Endothelial cell of umbilical vein (primary cell): ENCODE measurements around the gene PARD3B. TPM values are rescaled to one million over a fixed set of nuclear protein-coding genes. Genes with fewer than 3 reads are reported as not detected.

ENCODE experiments used
- BruUV-seq: library from RNA; stranded (reverse); fragments of 400-500 nt; replicated peaks from 2 replicates; lab custom pipeline; 2021; lab: Mats Ljungman, UMichigan
- CTCF ChIA-PET: fragments of 300-600, 350-600 bp; sonication (Branson Sonifier 250); formaldehyde crosslinking; loops from one replicate; lab custom pipeline; 2021; ENCODE audit warnings: antibody characterized with exemption, inconsistent platforms; lab: Charles Lee
- POLR2A ChIA-PET: fragments of 300-600, 350-600 bp; sonication (Branson Sonifier 250); formaldehyde crosslinking; loops from one replicate; lab custom pipeline; 2021; ENCODE audit warnings: antibody characterized with exemption, inconsistent platforms; lab: Charles Lee
- DNase-seq: peaks from one replicate; pipeline ENCODE4 v3.0.0-alpha.2; 2011; ENCODE audit warnings: low read depth, low spot score
- FAIRE-seq: peaks from 2 replicates; lab custom pipeline; 2011; peaks lifted over from hg19 to GRCh38; lab: Jason Lieb, UNC
- H2AFZ ChIP-seq: 2 replicates; pipeline ENCODE4 v1.6.0; 2012; ENCODE audit warnings: low read depth, low read length, control low read depth, inconsistent platforms
- H3K27ac ChIP-seq: 2 replicates; pipeline ENCODE4 v1.5.1; 2011; ENCODE audit warnings: low read depth, mild to moderate bottlenecking, control low read depth, low read length, moderate library complexity; ENCODE audit not compliant: insufficient read depth
- H3K27me3 ChIP-seq, 2 experiments: 2 replicates each; pipeline versions ENCODE4 v1.6.0 to v1.6.1; 2011; ENCODE audit warnings: low read length in 2 of 2, mixed read lengths in 1 of 2; ENCODE audit not compliant: control insufficient read depth in 2 of 2, insufficient read depth in 2 of 2
- H3K36me3 ChIP-seq, 2 experiments: 2 replicates in 1 of 2; 3 replicates in 1 of 2; pipeline ENCODE4 v1.5.1; 2011; ENCODE audit warnings: low read length in 2 of 2, mild to moderate bottlenecking in 1 of 2, moderate library complexity in 1 of 2; ENCODE audit not compliant: control insufficient read depth in 2 of 2, insufficient read depth in 2 of 2; ENCODE audit errors: extremely low read depth in 1 of 2
- H3K4me1 ChIP-seq: 3 replicates; pipeline ENCODE4 v1.5.1; 2011; ENCODE audit warnings: mild to moderate bottlenecking, low read length; ENCODE audit not compliant: control insufficient read depth, insufficient read depth; ENCODE audit errors: extremely low read depth
- H3K4me2 ChIP-seq: 2 replicates; pipeline ENCODE4 v1.6.1; 2011; ENCODE audit warnings: low read length, control low read depth, mixed read lengths; ENCODE audit not compliant: insufficient read depth
- H3K4me3 ChIP-seq, 3 experiments: fragments of 200-600 bp in 1 of 3; sonication (generic), shearing (Covaris generic) in 1 of 3; replicated peaks in 1 of 3; 2 replicates each; pipeline ENCODE4 v1.5.1; 2011 to 2016; ENCODE audit warnings: control low read depth in 3 of 3, low read length in 3 of 3, mild to moderate bottlenecking in 2 of 3, inconsistent platforms in 1 of 3, low read depth in 1 of 3, moderate library complexity in 1 of 3; ENCODE audit not compliant: insufficient read depth in 1 of 3
- H3K79me2 ChIP-seq: 2 replicates; pipeline ENCODE4 v1.6.0; 2012; ENCODE audit warnings: low read length, inconsistent platforms; ENCODE audit not compliant: control insufficient read depth, insufficient read depth
- H3K9ac ChIP-seq: replicated peaks from 2 replicates; pipeline ENCODE3; 2011; ENCODE audit warnings: low read length, control low read depth; ENCODE audit not compliant: insufficient read depth; ENCODE audit errors: extremely low read depth
- H3K9me1 ChIP-seq: replicated peaks from 3 replicates; pipeline ENCODE4 v1.6.0; 2011; ENCODE audit warnings: mild to moderate bottlenecking, low read length; ENCODE audit not compliant: control insufficient read depth, insufficient read depth; ENCODE audit errors: extremely low read depth
- H3K9me3 ChIP-seq: replicated peaks from 2 replicates; pipeline ENCODE4 v1.5.1; 2012; ENCODE audit warnings: low read length, inconsistent platforms; ENCODE audit not compliant: control insufficient read depth, insufficient read depth
- H4K20me1 ChIP-seq: replicated peaks from 2 replicates; pipeline ENCODE3; 2011; ENCODE audit warnings: mild to moderate bottlenecking, low read length; ENCODE audit not compliant: control insufficient read depth, insufficient read depth; ENCODE audit errors: extremely low read depth
- EZH2 ChIP-seq: IDR thresholded peaks from 2 replicates; pipeline ENCODE4 v1.6.1; 2012; ENCODE audit warnings: borderline replicate concordance, low read depth, mild to moderate bottlenecking, moderate library complexity, low read length, inconsistent platforms; ENCODE audit not compliant: severe bottlenecking
- FOS ChIP-seq: IDR thresholded peaks from 2 replicates; pipeline ENCODE4 v1.6.1; 2011; ENCODE audit warnings: mild to moderate bottlenecking, low read length, moderate library complexity, borderline replicate concordance; ENCODE audit not compliant: insufficient read depth
- GATA2 ChIP-seq: IDR thresholded peaks from 2 replicates; pipeline ENCODE4 v1.7.0; 2011; ENCODE audit warnings: low read depth, mild to moderate bottlenecking, moderate library complexity, mixed read lengths, low read length; ENCODE audit not compliant: insufficient read length, insufficient read depth
- JUN ChIP-seq: IDR thresholded peaks from 2 replicates; pipeline ENCODE4 v1.6.1; 2011; ENCODE audit warnings: borderline replicate concordance, low read depth; ENCODE audit not compliant: insufficient read length, insufficient read depth
- MYC ChIP-seq: IDR thresholded peaks from one replicate; pipeline ENCODE4 v1.6.1; 2011; ENCODE audit warnings: mild to moderate bottlenecking, low read depth, low read length
- POLR2A ChIP-seq: IDR thresholded peaks from 2 replicates; pipeline ENCODE4 v1.6.1; 2012; ENCODE audit warnings: low read depth, mild to moderate bottlenecking, control low read depth, low read length
- POLR2AphosphoS5 ChIP-seq: IDR thresholded peaks from 2 replicates; pipeline ENCODE4 v1.6.1; 2012; ENCODE audit warnings: low read depth, mild to moderate bottlenecking, control low read depth, low read length, moderate library complexity; ENCODE audit not compliant: insufficient read depth
- dilution Hi-C: fragments of 300-500 bp; cut with MboI; formaldehyde crosslinking; loops from one replicate; pipeline ENCODE4 v1.15.0; 2019; ENCODE audit warnings: low sequenced_read_pairs; ENCODE audit not compliant: extremely low pct_ligation_motif_present
- intact Hi-C: fragments of 100-400 bp; cut with micrococcal nuclease; formaldehyde crosslinking; loops from one replicate; pipeline ENCODE4 v1.10.0; 2022
- polyA plus RNA-seq, 4 experiments: library from polyadenylated mRNA; depleted of rRNA in 3 of 4; stranded (reverse) in 3 of 4; unstranded in 1 of 4; fragments of >200 nt; gene quantifications; 2 replicates each; pipeline versions ENCODE4 v1.2.1 to v1.2.3, GENCODE V29; 2011 to 2012; ENCODE audit warnings: missing spikeins in 1 of 4
- total RNA-seq: library from RNA; stranded (reverse); gene quantifications from 2 replicates; pipeline ENCODE4 v1.2.3, GENCODE V29; 2021
- TF ChIP-seq, protein P1 (sequence below): IDR thresholded peaks from 2 replicates; pipeline ENCODE4 v1.6.1; 2011; ENCODE audit not compliant: insufficient read depth, insufficient read length
- TF ChIP-seq, protein P2 (sequence below), 2 donors: IDR thresholded peaks; 1 replicate in 1 of 2; 2 replicates in 1 of 2; pipeline ENCODE4 v1.5.1; 2011; ENCODE audit warnings: low read length in 2 of 2, mild to moderate bottlenecking in 2 of 2, moderate library complexity in 2 of 2, control low read depth in 1 of 2, inconsistent platforms in 1 of 2, low read depth in 1 of 2; ENCODE audit not compliant: insufficient read depth in 1 of 2; ENCODE audit errors: extremely low read depth in 1 of 2

Gene PARD3B
- total and polyA plus RNA-seq, 2 donors (not counting 3 experiments of a cell fraction or from before 2014, with no cell fraction given), result 2.2 to 30.9 TPM

DNA sequence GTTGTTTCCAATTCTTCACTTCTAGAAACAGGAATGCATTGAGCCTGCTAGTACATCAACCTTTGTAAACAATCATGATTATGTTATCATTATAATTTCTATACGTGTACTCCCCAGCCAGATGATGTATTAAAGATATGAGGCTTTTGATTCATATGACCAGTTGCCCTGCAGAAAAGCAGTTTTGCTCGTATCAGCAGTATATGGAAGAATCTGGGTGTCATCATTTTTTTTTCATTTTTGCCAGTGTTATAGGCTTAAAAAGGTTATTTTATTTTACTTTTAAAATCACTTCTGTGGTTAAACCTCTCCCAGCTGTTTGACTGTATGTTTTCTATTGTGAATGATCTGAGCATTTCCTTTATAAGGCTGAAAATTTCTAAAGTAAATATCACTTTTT, 665.2 kb downstream of the PARD3B start:
- H3K27me3 ChIP-seq, result no peaks in the 10 kb centered on the region
- dilution Hi-C loops (no loop called here), intact Hi-C loops (no loop called here)
- no peak overlapping the region for H3K27ac ChIP-seq
- no peaks in the 10 kb centered on the region for H3K4me1 ChIP-seq
- H3K9ac ChIP-seq, result no peak overlapping the region
- H3K4me3 ChIP-seq, result no peak overlapping the region
- H3K9me3 ChIP-seq, result no peaks in the 10 kb centered on the region
- TF ChIP-seq, protein P1, sequence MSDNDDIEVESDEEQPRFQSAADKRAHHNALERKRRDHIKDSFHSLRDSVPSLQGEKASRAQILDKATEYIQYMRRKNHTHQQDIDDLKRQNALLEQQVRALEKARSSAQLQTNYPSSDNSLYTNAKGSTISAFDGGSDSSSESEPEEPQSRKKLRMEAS, result no peak
- TF ChIP-seq JUN (no peak), FOS (no peak), EZH2 (no peak), POLR2A (no peak), MYC (no peak), POLR2AphosphoS5 (no peak), GATA2 (no peak)
- TF ChIP-seq, protein P2, sequence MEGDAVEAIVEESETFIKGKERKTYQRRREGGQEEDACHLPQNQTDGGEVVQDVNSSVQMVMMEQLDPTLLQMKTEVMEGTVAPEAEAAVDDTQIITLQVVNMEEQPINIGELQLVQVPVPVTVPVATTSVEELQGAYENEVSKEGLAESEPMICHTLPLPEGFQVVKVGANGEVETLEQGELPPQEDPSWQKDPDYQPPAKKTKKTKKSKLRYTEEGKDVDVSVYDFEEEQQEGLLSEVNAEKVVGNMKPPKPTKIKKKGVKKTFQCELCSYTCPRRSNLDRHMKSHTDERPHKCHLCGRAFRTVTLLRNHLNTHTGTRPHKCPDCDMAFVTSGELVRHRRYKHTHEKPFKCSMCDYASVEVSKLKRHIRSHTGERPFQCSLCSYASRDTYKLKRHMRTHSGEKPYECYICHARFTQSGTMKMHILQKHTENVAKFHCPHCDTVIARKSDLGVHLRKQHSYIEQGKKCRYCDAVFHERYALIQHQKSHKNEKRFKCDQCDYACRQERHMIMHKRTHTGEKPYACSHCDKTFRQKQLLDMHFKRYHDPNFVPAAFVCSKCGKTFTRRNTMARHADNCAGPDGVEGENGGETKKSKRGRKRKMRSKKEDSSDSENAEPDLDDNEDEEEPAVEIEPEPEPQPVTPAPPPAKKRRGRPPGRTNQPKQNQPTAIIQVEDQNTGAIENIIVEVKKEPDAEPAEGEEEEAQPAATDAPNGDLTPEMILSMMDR (IDR thresholded peaks at IDR 0.05; ENCODE audit: extremely low read depth in 1 of 2, insufficient read depth in 1 of 2, low read depth in 1 of 2, low read length in 2 of 2), result no peak
- POLR2A ChIA-PET, result no interaction called here
- no peaks in the 10 kb centered on the region for H3K9me1 ChIP-seq
- H4K20me1 ChIP-seq, result no peaks in the 10 kb centered on the region
- no peaks in the 10 kb centered on the region for H3K79me2 ChIP-seq
- no TSS peak for BruUV-seq
- DNase-seq, result no peak
- no peak overlapping the region for H3K4me2 ChIP-seq
- H3K36me3 ChIP-seq, result no peaks in the 10 kb centered on the region
- CTCF ChIA-PET, result no interaction called here
- no peak for FAIRE-seq
- no peak overlapping the region for H2AFZ ChIP-seq
